ENCODE results near the gene TMA7B. TPM values are rescaled to one million over a fixed set of nuclear protein-coding genes. Genes with fewer than 3 reads are reported as not detected.

Gene TMA7B
- total RNA-seq = not detected

- no peaks in the 10 kb centered on the region for H3K9me3 ChIP-seq
- no peaks in the 10 kb centered on the region for H3K4me1 ChIP-seq
- no peak within 1 kb of the TSS for H3K4me3 ChIP-seq
- H3K27ac ChIP-seq = no peak within 1 kb of the TSS
- 30 to 95% methylated on average over 3 to 12 of the region's 14 CpGs for WGBS, 2 donors (ENCODE audit: low coverage in 1 of 2)
- ATAC-seq = no peak
- no peaks in the 10 kb centered on the region for H3K36me3 ChIP-seq
- TF ChIP-seq POLR2AphosphoS5 (IDR thresholded peaks at IDR 0.05) = no peak
- no peak for TF ChIP-seq EP300 (IDR thresholded peaks at IDR 0.05)
- no peak for TF ChIP-seq POLR2A (IDR thresholded peaks at IDR 0.05)
- TF ChIP-seq CTCF (IDR thresholded peaks at IDR 0.05) = no peak
- peaks cover 15% of the 10 kb centered on the region for H3K27me3 ChIP-seq
Observed at GRCh38 chr22:39959640-39960447, at the start of gene TMA7B. TSS of gene TMA7B (plus strand) at chr22:39960397. CDS start at chr22:39964375, 3,978 bp downstream.

GRCh38 chr22:39910876-39911613 is 49.2 kb upstream of the TMA7B start:
- H3K9me3 ChIP-seq = no peaks in the 10 kb centered on the region
- H3K27me3 ChIP-seq = peaks cover 28% of the 10 kb centered on the region
- H3K27ac ChIP-seq = no peak overlapping the region
- TF ChIP-seq POLR2A (IDR thresholded peaks at IDR 0.05) (no peak), CTCF (IDR thresholded peaks at IDR 0.05) (no peak), EP300 (IDR thresholded peaks at IDR 0.05) (no peak), POLR2AphosphoS5 (IDR thresholded peaks at IDR 0.05) (no peak)
- H3K4me1 ChIP-seq = no peaks in the 10 kb centered on the region
- no peaks in the 10 kb centered on the region for H3K36me3 ChIP-seq
- no peak overlapping the region for H3K4me3 ChIP-seq
- no peak for ATAC-seq
- 50 to 73% methylated on average over 8 to 9 of the region's 9 CpGs for WGBS, 2 donors (ENCODE audit: low coverage in 1 of 2)

- no peak overlapping the region for H3K4me3 ChIP-seq
- peaks cover 0 to 10% (median 9%) of the 10 kb centered on the region in 3 donors for H3K4me1 ChIP-seq
- WGBS, 2 donors (ENCODE audit: low coverage in 1 of 2) = 65 to 93% methylated on average over 4 to 5 of the region's 5 CpGs
- H3K27me3 ChIP-seq = peaks cover 19% of the 10 kb centered on the region
- H3K9me3 ChIP-seq = no peaks in the 10 kb centered on the region
- ATAC-seq = no peak
- no peak for TF ChIP-seq POLR2AphosphoS5 (IDR thresholded peaks at IDR 0.05)
- TF ChIP-seq CTCF (IDR thresholded peaks at IDR 0.05) = no peak
- TF ChIP-seq POLR2A (IDR thresholded peaks at IDR 0.05) = no peak
- TF ChIP-seq EP300 (IDR thresholded peaks at IDR 0.05) = no peak
- no peaks in the 10 kb centered on the region for H3K36me3 ChIP-seq
- no peak overlapping the region for H3K27ac ChIP-seq
Observed at GRCh38 chr22:39913321-39913720, 46.9 kb upstream of the TMA7B start.

- WGBS, 2 donors (ENCODE audit: low coverage in 1 of 2) = 30% methylated on average over 2 of the region's 2 CpGs; no CpG with 5 or more reads in 1 of the 2 donors
- Histone ChIP-seq H3K27me3 (peaks cover 19% of the 10 kb centered on the region), H3K36me3 (no peaks in the 10 kb centered on the region), H3K4me3 (no peak overlapping the region), H3K27ac (no peak overlapping the region), H3K9me3 (no peaks in the 10 kb centered on the region), H3K4me1 (peaks cover 0 to 15% (median 13%) of the 10 kb centered on the region in 3 donors)
- TF ChIP-seq CTCF (IDR thresholded peaks at IDR 0.05) = no peak
- TF ChIP-seq EP300 (IDR thresholded peaks at IDR 0.05) = no peak
- TF ChIP-seq POLR2A (IDR thresholded peaks at IDR 0.05) = no peak
- no peak for TF ChIP-seq POLR2AphosphoS5 (IDR thresholded peaks at IDR 0.05)
- no peak for ATAC-seq
Observed at GRCh38 chr22:39913886-39914285, 46.3 kb upstream of the TMA7B start.

Data from gastroesophageal sphincter (tissue), 4 donors.